GM18508 (cell line): ENCODE results near the gene SDCCAG8.

Experiments used
- ATAC-seq: cut with Tn5 transposase; IDR thresholded peaks from one replicate; pipeline ENCODE4 v1.9.1; 2021; ENCODE audit warnings: moderate number of reproducible peaks; ENCODE audit not compliant: insufficient read depth, unreplicated experiment

The SDCCAG8 gene

GRCh38 chr1:243253926-243254232 is 2.0 kb upstream of the SDCCAG8 start:
- ATAC-seq = no peak

GRCh38 chr1:243254233-243254926 is 1.5 kb upstream of the SDCCAG8 start:
- ATAC-seq = no peak

- ATAC-seq = peak; percentile 38
These were observed 682 bp upstream of the SDCCAG8 start, which contains the start of gene CEP170 for GRCh38 chr1:243254927-243255790. Gene CEP170, minus strand, starts transcription at chr1:243255281. Its CDS starts 30,001 bp downstream, at chr1:243225280.

GRCh38 chr1:243256590-243256989 is 749 bp downstream of the SDCCAG8 start:
- ATAC-seq = no peak

- ATAC-seq = no peak
These were observed 1.3 kb downstream of the SDCCAG8 start for GRCh38 chr1:243257189-243257588.

GRCh38 chr1:243258731-243259130 is 2.9 kb downstream of the SDCCAG8 start:
- no peak for ATAC-seq

- no peak for ATAC-seq
These were observed 4.5 kb downstream of the SDCCAG8 start for GRCh38 chr1:243260221-243260880.

- no peak for ATAC-seq
These were observed 5.5 kb downstream of the SDCCAG8 start for GRCh38 chr1:243261390-243261789.

GRCh38 chr1:243264717-243265116 is 8.9 kb downstream of the SDCCAG8 start:
- ATAC-seq = no peak

GRCh38 chr1:243266231-243266630 is 10.4 kb downstream of the SDCCAG8 start:
- no peak for ATAC-seq

- no peak for ATAC-seq
These were observed 11.6 kb downstream of the SDCCAG8 start for GRCh38 chr1:243267471-243267880.

GRCh38 chr1:243267914-243268653 is 12.2 kb downstream of the SDCCAG8 start:
- ATAC-seq = no peak

GRCh38 chr1:243268751-243269460 is 13.1 kb downstream of the SDCCAG8 start:
- no peak for ATAC-seq

- ATAC-seq = no peak
These were observed 13.6 kb downstream of the SDCCAG8 start for GRCh38 chr1:243269461-243269801.

GRCh38 chr1:243270097-243270864 is 14.4 kb downstream of the SDCCAG8 start:
- ATAC-seq = no peak

GRCh38 chr1:243271996-243272395 is 16.2 kb downstream of the SDCCAG8 start:
- ATAC-seq = no peak

GRCh38 chr1:243272401-243272800 is 16.6 kb downstream of the SDCCAG8 start:
- ATAC-seq = no peak

GRCh38 chr1:243273506-243273905 is 17.7 kb downstream of the SDCCAG8 start:
- no peak for ATAC-seq

GRCh38 chr1:243273945-243274344 is 18.1 kb downstream of the SDCCAG8 start:
- no peak for ATAC-seq
